Panc1 (cell line): ENCODE data around the gene DLGAP1. TPM values are rescaled to one million over a fixed set of nuclear protein-coding genes. Genes with fewer than 3 reads are reported as not detected.

Source experiments
- ATAC-seq: fragments of 200-7000 bp; cut with Tn5 transposase; 2 replicates; pipeline ENCODE4 v1.9.1; 2020; ENCODE audit warnings: mild to moderate bottlenecking, moderate library complexity
- BruUV-seq: library from RNA; stranded (reverse); fragments of 400-500 nt; replicated peaks from 2 replicates; lab custom pipeline; 2021; lab: Mats Ljungman, UMichigan
- CTCF ChIA-PET: fragments of 300-600 bp; sonication (Branson Sonifier 250); formaldehyde crosslinking; loops from one replicate; lab custom pipeline; 2022; ENCODE audit warnings: antibody characterized with exemption; lab: Charles Lee
- POLR2A ChIA-PET: fragments of 300-600 bp; sonication (Branson Sonifier 250); formaldehyde crosslinking; loops from one replicate; lab custom pipeline; 2022; ENCODE audit warnings: antibody characterized with exemption; lab: Charles Lee
- DNase-seq: peaks from one replicate; pipeline ENCODE4 v3.0.0-alpha.2; 2010; ENCODE audit warnings: low read depth, low spot score
- H3K27ac ChIP-seq: 2 replicates; pipeline ENCODE4 v1.5.1; 2011; ENCODE audit warnings: mild to moderate bottlenecking, low read length, inconsistent platforms
- H3K27me3 ChIP-seq: fragments of 200-500 bp; sonication (Bioruptor generic); 2 replicates; pipeline ENCODE4 v1.6.0; 2014; ENCODE audit warnings: low read length, inconsistent platforms; ENCODE audit not compliant: control insufficient read depth, insufficient read depth
- H3K36me3 ChIP-seq: fragments of 200-500 bp; sonication (Bioruptor generic); 2 replicates; pipeline ENCODE4 v1.5.1; 2014; ENCODE audit warnings: inconsistent platforms, mild to moderate bottlenecking, low read length, moderate library complexity; ENCODE audit not compliant: control insufficient read depth, insufficient read depth
- H3K4me1 ChIP-seq: 2 replicates; pipeline ENCODE4 v1.5.1; 2011; ENCODE audit warnings: inconsistent platforms, mild to moderate bottlenecking, low read length, moderate library complexity; ENCODE audit not compliant: control insufficient read depth, insufficient read depth
- H3K4me3 ChIP-seq, 2 experiments: 2 replicates each; pipeline ENCODE4 v1.5.1; 2011 to 2012; ENCODE audit warnings: low read depth in 2 of 2, low read length in 2 of 2, mild to moderate bottlenecking in 2 of 2, inconsistent platforms in 1 of 2, moderate library complexity in 1 of 2
- H3K9me3 ChIP-seq: fragments of 200-500 bp; sonication (Bioruptor generic); 2 replicates; pipeline ENCODE4 v1.5.1; 2014; ENCODE audit warnings: low read depth, mild to moderate bottlenecking, inconsistent platforms, low read length, moderate library complexity; ENCODE audit not compliant: control insufficient read depth, insufficient read depth
- CTCF ChIP-seq: fragments of 450-650 bp; IDR thresholded peaks from 2 replicates; pipeline ENCODE4 v1.5.1; 2017; ENCODE audit warnings: mild to moderate bottlenecking
- POLR2AphosphoS5 ChIP-seq: IDR thresholded peaks from 2 replicates; pipeline ENCODE4 v1.6.1; 2012; ENCODE audit warnings: mild to moderate bottlenecking, low read depth, low read length, moderate library complexity
- REST ChIP-seq, 2 experiments: IDR thresholded peaks; 2 replicates each; pipeline ENCODE4 v1.6.1; 2011 to 2012; ENCODE audit warnings: low read depth in 2 of 2, control low read depth in 1 of 2, low read length in 1 of 2, mild to moderate bottlenecking in 1 of 2, moderate library complexity in 1 of 2; ENCODE audit not compliant: insufficient read depth in 1 of 2
- SIN3A ChIP-seq: IDR thresholded peaks from 2 replicates; pipeline ENCODE4 v1.6.1; 2012; ENCODE audit warnings: low read depth, mild to moderate bottlenecking, low read length, moderate library complexity, borderline replicate concordance; ENCODE audit not compliant: insufficient read depth
- TCF7L2 ChIP-seq: IDR thresholded peaks from 2 replicates; pipeline ENCODE4 v1.6.1; 2011; ENCODE audit warnings: mild to moderate bottlenecking, low read depth, low read length, inconsistent platforms
- in situ Hi-C: cut with HindIII; loops from 2 replicates; pipeline ENCODE4 v1.10.0; 2016; ENCODE audit warnings: low sequenced_read_pairs, low pct_unique_long_range_greater_than_20kb
- intact Hi-C: fragments of 100-400 bp; cut with micrococcal nuclease; formaldehyde crosslinking; loops from one replicate; pipeline ENCODE4 v1.10.0; 2022; ENCODE audit not compliant: unreplicated experiment
- total RNA-seq: library from RNA; stranded (reverse); gene quantifications from one replicate; pipeline ENCODE4 v1.2.1, GENCODE V29; 2021; ENCODE audit not compliant: unreplicated experiment

Gene DLGAP1
- total RNA-seq, 1 experiment from 2014 or later, result 1.8 TPM

GRCh38 chr18:3663870-3664512, 791.1 kb downstream of the DLGAP1 start:
- BruUV-seq, result no TSS peak
- H3K4me1 ChIP-seq, result peaks cover 51% of the 10 kb centered on the region

GRCh38 chr18:3661989-3662388, 793.1 kb downstream of the DLGAP1 start:
- CTCF ChIA-PET, result interaction anchor here (0.6 to 0.7 kb wide), 3 partner anchors 196 to 333 kb away, joined by 3 read pairs; no protein-coding TSS in a partner anchor
- Histone ChIP-seq H3K9me3 (peaks cover 12% of the 10 kb centered on the region; the same call in 1 of the 2 replicates), H3K27ac (peak overlapping the region; percentile 100), H3K36me3 (no peaks in the 10 kb centered on the region), H3K27me3 (no peaks in the 10 kb centered on the region), H3K4me1 (peaks cover 40% of the 10 kb centered on the region), H3K4me3 (no peak overlapping the region)
- intact Hi-C loops, result no loop called here
- POLR2A ChIA-PET, result interaction anchor here (0.5 to 1.8 kb wide), 3 partner anchors 56 to 401 kb away, joined by 4 to 7 read pairs (median 6); no protein-coding TSS in a partner anchor
- in situ Hi-C loops, result no loop called here
- no TSS peak for BruUV-seq
- no peak for DNase-seq
- no peak for ATAC-seq
- TF ChIP-seq TCF7L2 (no peak), POLR2AphosphoS5 (no peak), CTCF (no peak), REST (IDR thresholded peaks at IDR 0.05; ENCODE audit: insufficient read depth in 1 of 2, low read depth in 2 of 2, low read length in 1 of 2) (no peak)

More at GRCh38 chr18:3663870-3664512, 791.1 kb downstream of the DLGAP1 start:
- H3K36me3 ChIP-seq, result no peaks in the 10 kb centered on the region
- ATAC-seq (no peak), DNase-seq (no peak)
- in situ Hi-C loops (no loop called here), intact Hi-C loops (no loop called here)
- H3K27me3 ChIP-seq, result no peaks in the 10 kb centered on the region
- TF ChIP-seq SIN3A (no peak), TCF7L2 (no peak), POLR2AphosphoS5 (no peak), REST (IDR thresholded peaks at IDR 0.05; ENCODE audit: insufficient read depth in 1 of 2, low read depth in 2 of 2, low read length in 1 of 2) (no peak), CTCF (no peak)
- POLR2A ChIA-PET, result interaction anchor here (0.6 to 3.1 kb wide), 7 partner anchors 11 to 212 kb away, joined by 3 to 23 read pairs (median 5); no protein-coding TSS in a partner anchor
- H3K9me3 ChIP-seq, result peaks cover 6% of the 10 kb centered on the region; the same call in 1 of the 2 replicates
- peak overlapping the region; percentile 100 for H3K27ac ChIP-seq
- CTCF ChIA-PET, result interaction anchor here (0.6 kb wide), 2 partner anchors 70 to 321 kb away, joined by 3 to 7 read pairs; no protein-coding TSS in a partner anchor
- no peak overlapping the region for H3K4me3 ChIP-seq
